HG02981 (cell line): ENCODE results near the gene MIS18BP1.
"Not testable (repeated sequence)": the region's sequence is repeated elsewhere in the genome, so short reads cannot be mapped to it uniquely, and the experiment has no call there.

Source experiments
- ATAC-seq: cut with Tn5 transposase; IDR thresholded peaks from one replicate; pipeline ENCODE4 v1.9.1; 2021; ENCODE audit warnings: mild to moderate bottlenecking, moderate library complexity; ENCODE audit not compliant: unreplicated experiment

MIS18BP1 gene

GRCh38 chr14:45253070-45253753, at the start of gene MIS18BP1:
MIS18BP1 (minus strand) TSS chr14:45253202; CDS start chr14:45247286, 5,916 bp downstream.
- peak; percentile 75 for ATAC-seq

- ATAC-seq, result no peak
Measured at GRCh38 chr14:45298423-45299117, 45.6 kb upstream of the MIS18BP1 start.

GRCh38 chr14:45294796-45295195, 41.8 kb upstream of the MIS18BP1 start:
- ATAC-seq, result not testable (repeated sequence)

- ATAC-seq, result no peak
Measured at GRCh38 chr14:45290547-45290946, 37.5 kb upstream of the MIS18BP1 start.

GRCh38 chr14:45287610-45288009, 34.6 kb upstream of the MIS18BP1 start:
- no peak for ATAC-seq

- ATAC-seq, result no peak
Measured at GRCh38 chr14:45284802-45285201, 31.8 kb upstream of the MIS18BP1 start.

GRCh38 chr14:45281731-45282400, 28.9 kb upstream of the MIS18BP1 start:
- ATAC-seq, result not testable (repeated sequence)

- no peak for ATAC-seq
Measured at GRCh38 chr14:45271858-45272537, 19.0 kb upstream of the MIS18BP1 start.

GRCh38 chr14:45270031-45270430, 17.0 kb upstream of the MIS18BP1 start:
- no peak for ATAC-seq

- no peak for ATAC-seq
Measured at GRCh38 chr14:45267071-45267470, 14.1 kb upstream of the MIS18BP1 start.

GRCh38 chr14:45262637-45263036, 9.6 kb upstream of the MIS18BP1 start:
- no peak for ATAC-seq

GRCh38 chr14:45261209-45261608, 8.2 kb upstream of the MIS18BP1 start:
- ATAC-seq, result no peak

- no peak for ATAC-seq
Measured at GRCh38 chr14:45258805-45259204, 5.8 kb upstream of the MIS18BP1 start.

- no peak for ATAC-seq
Measured at GRCh38 chr14:45258073-45258472, 5.1 kb upstream of the MIS18BP1 start.

GRCh38 chr14:45254771-45255170, 1.8 kb upstream of the MIS18BP1 start:
- ATAC-seq, result no peak

GRCh38 chr14:45253754-45254310, 830 bp upstream of the MIS18BP1 start:
- no peak for ATAC-seq

- ATAC-seq, result no peak
Measured at GRCh38 chr14:45252366-45253069, 484 bp downstream of the MIS18BP1 start.

GRCh38 chr14:45251912-45252311, 1.1 kb downstream of the MIS18BP1 start:
- ATAC-seq, result peak; percentile 66

- ATAC-seq, result peak; percentile 25
Measured at GRCh38 chr14:45249856-45250575, 3.0 kb downstream of the MIS18BP1 start.

- ATAC-seq, result no peak
Measured at GRCh38 chr14:45247427-45247826, 5.6 kb downstream of the MIS18BP1 start.
